ENCODE data around the gene IL9R. TPM values are rescaled to one million over a fixed set of nuclear protein-coding genes. Genes with fewer than 3 reads are reported as not detected.

IL9R gene
- total and polyA plus RNA-seq, 2 donors from 2014 or later: 0.88 TPM; not detected in 1

- Histone ChIP-seq H3K36me3 (ENCODE audit: control insufficient read depth in 2 of 3, insufficient read depth in 3 of 3, low read length in 3 of 3) (no peaks in the 10 kb centered on the region), H3K4me1 (ENCODE audit: control insufficient read depth in 2 of 3, insufficient read depth in 2 of 3, low read depth in 1 of 3, low read length in 3 of 3) (no peaks in the 10 kb centered on the region), H3K27ac (ENCODE audit: low read depth in 2 of 2, low read length in 2 of 2) (no peak overlapping the region), H3K27me3 (ENCODE audit: control insufficient read depth, insufficient read depth, low read length) (no peaks in the 10 kb centered on the region), H3K4me3 (ENCODE audit: low read length in 3 of 3) (no peak overlapping the region), H3K9ac (ENCODE audit: low read length in 3 of 3) (no peak overlapping the region), H3K9me3 (ENCODE audit: control insufficient read depth in 2 of 3, insufficient read depth in 1 of 3, low read length in 3 of 3) (no peaks in the 10 kb centered on the region)
- DNase-seq (no peak), FAIRE-seq (no peak)
- no peak for TF ChIP-seq CTCF (IDR thresholded peaks at IDR 0.05; ENCODE audit: borderline replicate concordance, extremely low read depth, insufficient read depth)
- intact Hi-C loops (cut with DNase I): no loop called here
These were observed 4.1 kb downstream of the IL9R start for GRCh38 chrX:156001667-156002021.

- intact Hi-C loops (cut with DNase I): no loop called here
- Histone ChIP-seq H3K4me3 (ENCODE audit: low read length in 3 of 3) (no peak overlapping the region), H3K9me3 (ENCODE audit: control insufficient read depth in 2 of 3, insufficient read depth in 1 of 3, low read length in 3 of 3) (no peaks in the 10 kb centered on the region), H3K36me3 (ENCODE audit: control insufficient read depth in 2 of 3, insufficient read depth in 3 of 3, low read length in 3 of 3) (no peaks in the 10 kb centered on the region), H3K9ac (ENCODE audit: low read length in 3 of 3) (no peak overlapping the region), H3K27me3 (ENCODE audit: control insufficient read depth, insufficient read depth, low read length) (no peaks in the 10 kb centered on the region), H3K27ac (ENCODE audit: low read depth in 2 of 2, low read length in 2 of 2) (no peak overlapping the region), H3K4me1 (ENCODE audit: control insufficient read depth in 2 of 3, insufficient read depth in 2 of 3, low read depth in 1 of 3, low read length in 3 of 3) (no peaks in the 10 kb centered on the region)
- no peak for FAIRE-seq
- TF ChIP-seq CTCF (IDR thresholded peaks at IDR 0.05; ENCODE audit: borderline replicate concordance, extremely low read depth, insufficient read depth): no peak
- no peak for DNase-seq
These were observed 5.0 kb downstream of the IL9R start for GRCh38 chrX:156002507-156002906.

- TF ChIP-seq CTCF (IDR thresholded peaks at IDR 0.05; ENCODE audit: borderline replicate concordance, extremely low read depth, insufficient read depth): no peak
- Histone ChIP-seq H3K27ac (ENCODE audit: low read depth in 2 of 2, low read length in 2 of 2) (no peak overlapping the region), H3K27me3 (ENCODE audit: control insufficient read depth, insufficient read depth, low read length) (no peaks in the 10 kb centered on the region), H3K36me3 (ENCODE audit: control insufficient read depth in 2 of 3, insufficient read depth in 3 of 3, low read length in 3 of 3) (no peaks in the 10 kb centered on the region), H3K4me3 (ENCODE audit: low read length in 3 of 3) (no peak overlapping the region), H3K9ac (ENCODE audit: low read length in 3 of 3) (no peak overlapping the region), H3K4me1 (ENCODE audit: control insufficient read depth in 2 of 3, insufficient read depth in 2 of 3, low read depth in 1 of 3, low read length in 3 of 3) (no peaks in the 10 kb centered on the region), H3K9me3 (ENCODE audit: control insufficient read depth in 2 of 3, insufficient read depth in 1 of 3, low read length in 3 of 3) (no peaks in the 10 kb centered on the region)
- FAIRE-seq: no peak
- DNase-seq: no peak
- intact Hi-C loops (cut with DNase I): no loop called here
These were observed 6.1 kb downstream of the IL9R start for GRCh38 chrX:156003486-156004185.

GRCh38 chrX:156004256-156004655 is 6.8 kb downstream of the IL9R start:
- DNase-seq (no peak), FAIRE-seq (no peak)
- Histone ChIP-seq H3K9ac (ENCODE audit: low read length in 3 of 3) (no peak overlapping the region), H3K9me3 (ENCODE audit: control insufficient read depth in 2 of 3, insufficient read depth in 1 of 3, low read length in 3 of 3) (peaks cover 0 to 4% (median 0%) of the 10 kb centered on the region in 3 donors), H3K4me3 (ENCODE audit: low read length in 3 of 3) (no peak overlapping the region), H3K36me3 (ENCODE audit: control insufficient read depth in 2 of 3, insufficient read depth in 3 of 3, low read length in 3 of 3) (no peaks in the 10 kb centered on the region), H3K4me1 (ENCODE audit: control insufficient read depth in 2 of 3, insufficient read depth in 2 of 3, low read depth in 1 of 3, low read length in 3 of 3) (no peaks in the 10 kb centered on the region), H3K27ac (ENCODE audit: low read depth in 2 of 2, low read length in 2 of 2) (no peak overlapping the region), H3K27me3 (ENCODE audit: control insufficient read depth, insufficient read depth, low read length) (no peaks in the 10 kb centered on the region)
- intact Hi-C loops (cut with DNase I): no loop called here
- TF ChIP-seq CTCF (IDR thresholded peaks at IDR 0.05; ENCODE audit: borderline replicate concordance, extremely low read depth, insufficient read depth): no peak

Data from kidney (tissue), 14 donors.